Inflammatory macrophage (primary cell): ENCODE data around the gene PPT1.
A peak's percentile ranks its signal among the peaks of the same experiment; 100 is the strongest.
"Not testable (repeated sequence)": the region's sequence is repeated elsewhere in the genome, so short reads cannot be mapped to it uniquely, and the experiment has no call there.

Experiments
- DNase-seq, 2 donors: peaks; one replicate each; pipeline ENCODE4 v3.0.0-alpha.2; 2020 to 2022

The PPT1 gene

DNA sequence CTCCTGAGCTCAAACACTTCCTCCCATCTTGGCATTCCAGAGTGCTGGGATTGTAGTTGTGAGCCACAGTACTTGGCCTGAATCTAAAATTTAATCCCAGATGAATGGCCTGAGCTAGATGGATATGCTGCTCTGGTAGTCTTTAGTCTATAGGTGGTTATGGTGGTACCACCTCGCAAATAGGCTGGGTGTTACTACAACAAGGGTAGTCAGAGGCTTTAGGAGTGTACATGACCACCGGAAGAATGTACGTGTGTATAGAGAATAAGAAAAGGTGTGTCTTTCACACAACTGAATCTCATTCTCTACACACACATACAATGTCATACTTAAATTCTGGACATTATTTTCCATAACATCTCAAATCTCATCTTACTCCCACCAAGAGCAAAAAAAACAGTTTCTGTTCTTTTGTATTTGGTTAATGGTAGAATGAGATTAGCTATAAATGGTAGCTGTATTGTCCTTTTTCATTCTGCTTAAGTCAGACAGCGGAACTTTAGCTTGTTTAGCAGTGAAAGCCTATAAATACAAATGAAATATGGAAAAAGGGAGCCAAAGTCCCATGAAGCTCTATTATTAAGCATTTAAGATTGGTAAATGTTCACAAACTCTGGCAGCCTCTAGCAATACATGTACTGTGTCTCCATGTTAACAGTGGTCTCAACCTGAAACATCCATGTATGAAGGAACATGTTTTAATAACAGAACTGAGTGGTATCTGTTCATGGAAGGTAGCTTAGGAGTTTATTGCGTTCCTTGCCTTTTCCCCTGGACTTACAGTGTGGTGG lies 40.3 kb downstream of the PPT1 start:
- DNase-seq = no peak

GRCh38 chr1:40053138-40053887 lies 43.7 kb downstream of the PPT1 start:
- DNase-seq = no peak

DNA sequence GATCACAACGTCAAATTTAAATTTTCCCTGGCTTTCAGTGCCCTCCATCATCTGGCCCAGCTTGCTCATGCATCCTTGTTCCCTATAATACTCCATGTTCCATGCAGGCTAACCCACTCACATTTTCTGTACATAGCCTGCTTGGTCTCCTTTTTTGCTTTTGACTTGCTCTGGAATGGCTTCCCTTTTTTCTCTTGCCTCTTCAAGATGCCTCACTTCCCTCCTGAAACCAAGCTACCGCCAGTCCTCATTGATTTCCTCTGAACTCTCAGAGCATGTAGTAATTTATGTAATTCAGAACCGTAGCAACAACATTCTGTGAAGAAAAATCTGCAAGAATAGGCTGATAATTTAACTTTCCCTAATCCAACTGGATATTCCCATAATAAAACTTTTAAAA lies 46.2 kb downstream of the PPT1 start:
- DNase-seq = peak; percentile 70 to 72

DNA sequence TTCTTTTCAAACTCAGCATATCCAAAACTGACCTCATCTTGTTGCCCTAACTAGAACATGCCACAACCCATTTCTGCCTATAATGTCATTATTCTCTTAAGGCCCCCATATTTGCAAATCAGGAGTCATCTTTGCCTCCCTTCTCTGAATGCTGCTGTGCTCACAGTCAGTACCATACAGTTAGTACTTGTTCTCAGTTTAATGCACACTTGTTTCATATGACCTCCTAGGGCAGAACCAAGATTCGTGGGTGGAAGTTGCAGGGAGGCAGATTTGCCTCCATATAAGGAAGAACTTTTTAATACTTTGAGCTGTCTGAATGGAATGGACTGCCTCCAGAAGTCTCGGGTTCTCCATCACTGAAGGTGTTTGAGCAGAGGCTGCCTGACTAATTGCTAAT lies 47.3 kb downstream of the PPT1 start:
- peak; percentile 64 to 82 for DNase-seq

DNA sequence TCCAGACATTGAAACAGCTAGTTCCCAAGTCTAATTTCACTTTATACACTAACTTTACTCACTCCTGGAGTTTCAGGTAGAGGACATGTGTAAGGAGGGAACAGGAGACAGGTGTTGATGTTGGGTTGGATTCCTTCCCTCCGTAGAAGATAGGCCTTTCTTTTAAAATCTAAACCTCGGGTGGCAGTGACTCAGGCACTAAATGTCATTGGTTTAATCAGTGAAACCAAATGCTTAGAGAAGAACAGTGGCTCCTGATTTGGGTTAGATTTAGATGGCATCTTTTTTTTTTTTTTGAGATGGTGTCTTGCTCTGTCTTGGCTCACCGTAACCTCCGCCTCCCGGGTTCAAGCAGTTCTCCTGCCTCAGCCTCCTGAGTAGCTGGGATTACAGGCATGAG lies 49.3 kb downstream of the PPT1 start:
- no peak for DNase-seq

GRCh38 chr1:40047276-40047675 lies 49.8 kb downstream of the PPT1 start:
- no peak for DNase-seq

- no peak for DNase-seq
Observed at GRCh38 chr1:40045766-40046165, 51.3 kb downstream of the PPT1 start.

DNA sequence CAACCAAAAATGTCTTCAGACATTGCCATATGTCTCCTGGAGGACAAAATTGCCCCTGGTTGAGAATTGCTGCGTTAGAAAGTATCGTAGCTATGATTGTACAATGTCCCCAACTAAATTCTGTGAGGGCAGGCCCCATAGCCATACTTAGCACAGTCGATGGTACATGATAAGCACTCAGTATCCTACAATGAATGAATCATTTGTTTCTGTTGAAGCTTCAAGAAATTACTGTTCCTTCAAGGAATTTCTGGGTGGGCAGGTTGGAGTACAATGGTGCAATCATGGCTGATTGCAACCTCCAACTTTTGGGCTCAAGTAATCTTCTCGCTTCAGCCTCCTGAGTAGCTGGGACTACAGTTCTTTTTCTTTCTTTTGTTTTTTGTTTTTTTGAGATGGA lies 51.9 kb downstream of the PPT1 start:
- DNase-seq = peak in 1 of 2 donors; percentile 17

DNA sequence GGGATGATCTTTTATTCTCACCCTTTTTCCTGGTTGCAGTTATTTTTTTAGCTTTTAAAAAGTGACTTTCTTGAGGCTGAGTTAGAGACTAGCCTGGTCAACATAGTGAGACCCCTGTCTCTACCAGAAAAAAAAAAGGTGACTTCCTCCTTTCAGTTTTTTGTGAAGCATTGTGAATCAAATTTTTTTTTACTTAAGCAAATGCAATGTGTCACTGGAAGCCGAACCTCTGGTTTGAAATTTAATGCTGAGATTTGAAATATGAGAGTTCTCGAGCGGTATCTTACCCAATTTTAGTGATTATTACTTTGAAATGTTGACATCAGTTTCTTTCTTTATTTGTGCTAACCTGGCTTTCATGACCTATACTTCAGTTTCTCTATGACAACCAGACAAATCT lies 52.9 kb downstream of the PPT1 start:
- DNase-seq = peak; percentile 8 to 44

DNA sequence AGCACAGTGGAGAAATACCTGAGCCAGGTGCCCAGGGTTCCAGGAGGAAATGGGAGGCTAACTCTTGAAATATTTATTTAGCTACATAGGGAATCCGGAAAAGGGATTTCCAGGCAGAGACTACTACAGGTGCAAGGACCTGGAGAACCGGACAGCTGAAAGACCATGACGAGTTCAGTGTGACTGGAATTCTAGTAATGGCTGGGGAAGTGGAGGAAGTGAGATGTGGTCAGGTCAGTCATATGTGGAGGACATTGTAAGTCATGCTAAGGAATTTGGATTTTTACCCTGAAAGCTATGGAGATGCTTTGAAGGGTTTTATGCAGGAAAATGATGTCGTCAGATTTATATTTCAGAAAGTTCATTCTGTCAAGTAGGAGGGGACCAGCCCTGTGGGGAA lies 54.7 kb downstream of the PPT1 start:
- peak in 1 of 2 donors; percentile 24 for DNase-seq

DNA sequence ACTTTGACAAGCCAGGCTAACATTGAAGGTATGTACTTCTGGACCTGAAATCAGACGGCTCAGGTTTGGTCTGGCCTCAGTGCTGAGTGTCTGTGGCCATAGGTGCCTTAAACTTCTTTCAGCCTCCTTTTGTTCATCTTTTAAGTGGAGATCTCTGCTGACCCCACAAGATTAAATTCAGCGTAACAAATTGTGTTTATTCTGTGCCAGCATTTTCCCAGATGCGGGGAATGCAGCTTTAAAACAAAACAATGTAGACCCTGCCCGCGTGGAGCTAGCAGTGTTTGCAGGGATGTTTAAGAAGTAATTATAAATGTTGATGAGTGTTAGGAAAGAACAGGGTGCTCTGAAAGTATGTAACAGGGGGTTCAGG lies 55.6 kb downstream of the PPT1 start:
- no peak for DNase-seq

DNA sequence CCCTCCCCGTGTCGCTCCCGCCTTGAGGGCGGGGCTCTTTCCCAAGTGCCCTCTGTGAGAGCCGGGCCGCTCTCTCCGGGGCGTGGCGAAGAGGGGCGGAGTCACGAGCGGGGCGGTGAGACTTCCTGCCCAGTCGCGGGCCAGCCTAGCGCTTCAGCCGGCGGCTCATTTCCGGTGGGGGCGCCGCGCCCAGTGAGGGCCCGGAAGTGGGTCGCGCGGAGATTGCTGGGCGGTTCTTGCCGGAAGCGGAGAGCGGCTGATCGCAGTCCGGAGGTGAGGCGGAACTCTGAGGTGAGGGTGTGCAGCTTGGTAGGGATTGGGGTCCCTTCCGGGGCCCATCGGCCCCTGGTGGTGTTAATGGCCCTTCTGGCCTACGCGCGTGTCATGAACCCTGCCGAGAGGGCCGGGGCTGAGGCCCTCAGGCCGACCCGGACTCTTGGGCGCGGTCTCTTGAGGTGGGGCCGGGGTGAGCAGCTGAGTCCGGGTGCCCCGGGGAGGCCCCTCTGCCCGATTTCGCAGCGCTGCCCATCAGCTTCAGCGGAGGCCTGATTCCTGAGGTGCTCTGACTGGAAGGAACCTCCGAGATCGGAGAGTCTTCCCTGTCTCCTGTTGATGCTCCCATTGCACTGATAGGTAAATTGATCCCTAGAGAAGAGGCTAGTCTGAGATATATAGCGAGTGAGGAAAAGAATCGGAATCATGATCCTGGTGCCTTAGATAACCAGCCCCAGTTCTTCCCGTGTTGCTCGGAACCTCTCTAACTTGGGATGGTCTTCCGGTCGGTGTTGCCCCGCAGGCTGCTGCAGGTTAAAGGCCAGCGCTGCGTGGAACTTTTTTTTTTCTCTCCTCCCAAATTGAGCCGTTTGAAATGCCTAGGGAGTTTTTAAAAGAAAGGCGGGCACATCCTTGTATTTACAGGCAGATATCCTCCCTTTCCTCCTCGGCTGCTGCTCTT lies 56.3 kb downstream of the PPT1 start, which contains the start of gene CAP1:
Gene CAP1 (plus strand): TSS at position 219 of the 955 bp plus-strand sequence. CDS start 18,618 bp downstream, outside the sequence.
- DNase-seq = peak; percentile 99 to 100

- peak; percentile 94 to 96 for DNase-seq
Observed at GRCh38 chr1:40039757-40040510, 57.1 kb downstream of the PPT1 start.

DNA sequence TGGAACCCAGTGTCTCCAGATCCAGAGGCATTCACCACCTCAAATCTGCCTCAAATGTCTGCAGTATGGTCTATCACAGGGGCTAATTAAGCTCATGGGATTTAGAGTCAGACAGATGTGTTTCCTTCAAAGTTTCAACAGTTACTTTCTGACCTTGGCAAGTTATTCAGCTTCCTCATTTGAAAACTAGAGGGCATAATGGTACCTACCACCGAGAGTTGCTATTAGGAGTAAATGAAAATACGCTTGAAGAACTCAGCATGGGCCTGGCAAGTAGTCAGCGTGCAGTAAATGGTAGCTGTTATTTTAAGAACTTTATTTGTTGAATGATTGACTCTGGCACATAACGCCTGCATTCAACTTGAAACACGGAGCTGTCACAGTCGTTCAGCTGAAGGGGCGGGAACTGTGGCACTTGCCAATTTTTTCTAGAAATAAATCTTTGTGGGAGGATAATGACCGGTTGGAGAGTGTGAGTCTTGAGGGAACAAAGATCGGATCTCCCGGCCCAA lies 57.8 kb downstream of the PPT1 start:
- peak in 1 of 2 donors; percentile 68 for DNase-seq

DNA sequence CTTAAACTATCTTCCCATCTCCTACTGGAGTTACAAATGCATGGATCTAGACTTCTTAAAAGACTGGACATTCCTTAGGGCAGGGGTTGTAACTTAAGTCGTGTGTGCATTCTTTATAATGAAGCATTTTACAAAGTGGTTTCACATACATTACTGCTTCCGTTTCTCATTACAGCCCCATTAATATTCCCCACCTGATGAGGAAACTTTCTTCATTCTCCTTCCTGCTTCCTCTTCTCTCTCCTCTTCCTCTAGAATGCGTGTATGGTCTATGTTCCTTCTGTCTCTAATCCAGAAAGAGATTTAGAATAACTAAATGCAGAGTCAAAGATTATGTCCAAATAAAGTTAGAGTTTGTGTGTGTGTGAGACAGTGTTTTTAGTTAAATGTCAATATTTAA lies 58.4 kb downstream of the PPT1 start:
- peak; percentile 29 to 71 for DNase-seq

DNA sequence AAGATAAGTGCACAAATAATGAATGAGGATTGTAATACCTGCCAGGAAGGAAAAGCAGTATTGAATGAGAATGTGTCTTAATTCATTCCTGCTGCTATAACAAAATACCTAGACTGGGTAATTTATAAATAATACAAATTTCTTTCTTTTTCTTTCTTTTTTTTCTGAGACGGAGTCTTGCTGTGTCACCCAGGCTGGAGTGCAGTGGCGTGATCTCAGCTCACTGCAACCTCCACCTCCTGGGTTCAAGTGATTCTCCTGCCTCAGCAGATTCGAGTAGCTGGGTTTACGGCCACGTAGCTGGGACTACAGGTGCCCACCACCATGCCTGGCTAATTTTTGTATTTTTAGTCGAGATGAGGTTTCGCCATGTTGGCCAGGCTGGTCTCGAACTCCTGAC lies 59.8 kb downstream of the PPT1 start:
- DNase-seq = not testable (repeated sequence)

- DNase-seq = peak; percentile 45 to 52
Observed at GRCh38 chr1:40036574-40036973, 60.5 kb downstream of the PPT1 start.

DNA sequence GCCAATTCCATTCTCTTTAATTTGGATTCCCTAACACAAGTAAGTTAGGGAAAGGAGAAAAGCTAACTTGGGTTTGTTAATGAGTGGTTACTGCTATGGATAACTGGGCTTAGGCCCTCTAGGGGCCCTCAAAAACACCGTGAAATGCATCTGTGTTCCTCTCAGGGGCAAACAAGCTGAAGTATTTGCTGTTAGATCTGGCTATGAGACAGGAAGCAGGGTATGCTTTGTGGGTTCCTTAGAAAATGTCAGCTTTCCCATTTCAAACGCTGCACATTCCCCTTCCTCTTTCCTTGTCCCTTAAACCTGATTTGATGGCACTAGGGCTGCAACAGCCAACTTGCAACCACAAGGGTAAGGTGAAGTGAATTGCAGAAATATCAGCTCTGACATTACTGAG lies 62.2 kb downstream of the PPT1 start:
- peak; percentile 41 to 49 for DNase-seq

DNA sequence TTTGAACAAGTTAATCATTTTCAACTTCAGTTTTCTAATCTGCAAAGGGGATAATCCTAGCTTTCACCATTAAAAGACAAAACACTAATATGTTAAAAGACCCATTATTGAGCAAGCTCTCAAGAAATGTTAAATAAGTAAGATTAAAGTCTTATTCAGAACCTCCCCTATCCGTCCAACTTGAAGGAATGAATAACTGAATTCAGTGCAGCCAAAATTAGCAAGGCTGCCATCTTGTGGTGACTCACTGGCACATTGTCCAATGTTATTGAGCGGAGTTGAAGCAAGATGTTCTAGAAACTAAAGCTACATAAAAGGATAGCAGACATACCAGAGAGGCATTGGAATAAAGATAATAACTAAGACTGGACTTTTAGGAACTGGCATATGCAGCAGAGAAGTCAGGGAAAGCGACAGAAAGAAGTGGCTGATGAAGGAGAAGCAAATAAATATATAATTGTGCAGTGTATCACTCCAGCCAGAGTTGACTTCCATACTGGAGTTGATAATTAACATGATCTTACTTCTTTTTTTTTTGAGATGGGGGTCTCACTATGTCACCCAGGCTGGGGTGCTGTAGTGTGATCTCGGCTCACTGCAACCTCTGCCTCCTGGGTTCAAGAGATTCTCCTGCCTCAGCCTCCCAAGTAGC lies 64.7 kb downstream of the PPT1 start:
- DNase-seq = peak; percentile 65 to 78

GRCh38 chr1:40030528-40031135 lies 66.4 kb downstream of the PPT1 start:
- no peak for DNase-seq

DNA sequence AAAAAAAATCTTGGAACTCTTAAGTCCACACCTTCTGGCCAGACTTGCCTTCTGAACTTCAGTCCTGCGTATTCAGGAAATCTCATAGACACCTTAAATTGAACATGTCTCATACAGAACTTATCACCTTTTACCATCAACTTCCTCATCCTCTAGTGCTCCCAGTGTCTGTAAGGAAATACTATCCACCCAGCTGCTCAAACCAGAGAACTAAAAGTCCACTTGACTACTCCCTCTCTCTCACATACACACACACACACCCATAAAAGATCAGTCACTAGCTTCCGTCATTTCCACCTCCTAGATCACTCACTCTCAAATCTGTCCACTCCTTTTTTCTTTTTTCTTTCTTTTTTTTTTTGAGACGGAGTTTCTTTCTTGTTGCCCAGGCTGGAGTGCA lies 67.4 kb downstream of the PPT1 start:
- DNase-seq = no peak
